ENCODE results near the gene MTX3.

MTX3 gene

DNA sequence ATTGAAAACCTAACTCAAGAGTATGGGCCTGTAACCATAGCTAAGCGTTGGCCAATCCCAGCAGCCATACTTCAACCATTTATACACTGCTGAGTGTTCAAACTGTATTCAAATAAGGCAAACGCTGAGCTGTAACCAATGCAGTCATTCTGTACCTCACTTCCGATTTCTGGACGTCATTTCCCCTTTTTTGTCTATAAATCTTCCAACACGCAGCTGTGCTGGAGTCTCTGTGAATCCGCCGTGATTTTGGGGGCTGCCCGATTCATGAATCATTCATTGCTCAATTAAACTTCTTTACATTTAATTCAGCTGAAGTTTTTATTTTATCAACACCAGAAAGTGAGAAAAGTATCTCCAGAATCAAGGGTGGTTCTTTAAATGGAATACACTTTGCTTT is 31.7 kb downstream of the MTX3 start:
- H3K27ac ChIP-seq (ENCODE audit: extremely low read depth, low read depth, low read length): no peak overlapping the region
- H3K4me3 ChIP-seq (ENCODE audit: low read depth, low read length): no peak overlapping the region
- TF ChIP-seq ZNF266 (tag by site-specific recombination; IDR thresholded peaks at IDR 0.05; ENCODE audit: low read depth) (no peak), ZNF549 (tag by site-specific recombination; IDR thresholded peaks at IDR 0.05) (peak; percentile 92)
- H3K36me3 ChIP-seq (ENCODE audit: control insufficient read depth in 2 of 2, insufficient read depth in 1 of 2, low read length in 2 of 2): no peaks in the 10 kb centered on the region
- H3K9me3 ChIP-seq (ENCODE audit: control insufficient read depth, insufficient read depth, low read depth, low read length): no peaks in the 10 kb centered on the region
- POLR2A ChIA-PET: no interaction called here
- no peaks in the 10 kb centered on the region for H3K4me1 ChIP-seq (ENCODE audit: control insufficient read depth, insufficient read depth, low read length)
- CTCF ChIA-PET: no interaction called here

DNA sequence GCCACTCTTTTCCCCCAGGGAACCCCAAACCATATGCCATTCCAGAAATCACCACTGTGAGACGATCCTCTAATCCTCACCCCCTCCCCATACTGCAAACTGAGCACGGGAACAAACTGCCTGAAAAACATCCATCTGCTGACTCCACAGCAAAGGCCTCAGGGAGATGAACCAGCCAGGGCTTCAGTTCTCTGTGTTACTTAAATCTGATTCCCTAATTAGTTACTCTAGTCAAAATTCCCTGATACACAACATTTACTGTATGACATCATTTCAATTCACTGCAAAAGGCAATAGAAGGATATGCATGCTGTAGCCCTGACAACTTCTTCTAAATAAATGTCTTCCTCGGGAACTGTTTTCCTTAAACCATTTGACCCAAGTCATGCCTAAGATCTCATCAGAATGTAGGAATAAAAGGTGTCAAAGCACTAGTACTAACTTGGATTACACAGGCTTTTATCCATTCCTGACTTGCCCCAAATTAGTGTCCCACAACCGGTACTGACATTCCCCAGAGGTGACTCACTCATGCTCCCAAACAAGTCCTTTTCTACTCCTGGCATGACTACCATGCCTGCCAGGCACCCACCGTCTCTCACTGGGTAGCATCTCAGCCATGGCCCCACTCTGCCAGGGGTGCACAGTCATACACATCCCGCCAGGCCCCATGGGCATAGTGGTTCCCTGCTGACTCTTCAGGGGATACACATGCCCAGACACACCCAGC is 35.0 kb downstream of the MTX3 start:
- ChIA-PET CTCF (interaction anchor here (1.0 kb wide), 1 partner anchor 14 kb away, joined by 3 read pairs; no protein-coding TSS in a partner anchor), POLR2A (no interaction called here)
- no peaks in the 10 kb centered on the region for H3K36me3 ChIP-seq (ENCODE audit: control insufficient read depth in 2 of 2, insufficient read depth in 1 of 2, low read length in 2 of 2)
- H3K4me3 ChIP-seq (ENCODE audit: low read depth, low read length): no peak overlapping the region
- no peaks in the 10 kb centered on the region for H3K4me1 ChIP-seq (ENCODE audit: control insufficient read depth, insufficient read depth, low read length)
- H3K27ac ChIP-seq (ENCODE audit: extremely low read depth, low read depth, low read length): no peak overlapping the region
- no peak for TF ChIP-seq ZNF221 (tag by site-specific recombination; IDR thresholded peaks at IDR 0.05; ENCODE audit: borderline replicate concordance)
- TF ChIP-seq ZNF335 (tag by site-specific recombination; conservative IDR thresholded peaks at IDR 0.05): peak; percentile 25; the same call in 1 of the 2 replicates
- TF ChIP-seq ZNF768 (tag by site-specific recombination; IDR thresholded peaks at IDR 0.05): no peak
- peak; percentile 37; the same call in 1 of the 2 replicates for TF ChIP-seq ZNF366 (tag by site-specific recombination; conservative IDR thresholded peaks at IDR 0.05)
- peak; percentile 58; the same call in 1 of the 2 replicates for TF ChIP-seq ZNF629 (tag by site-specific recombination; IDR thresholded peaks at IDR 0.05)
- peak; percentile 88 for TF ChIP-seq ZNF600 (tag by site-specific recombination; IDR thresholded peaks at IDR 0.05)
- no peak for TF ChIP-seq ZNF24 (tag by site-specific recombination; IDR thresholded peaks at IDR 0.05)
- TF ChIP-seq, protein P1, sequence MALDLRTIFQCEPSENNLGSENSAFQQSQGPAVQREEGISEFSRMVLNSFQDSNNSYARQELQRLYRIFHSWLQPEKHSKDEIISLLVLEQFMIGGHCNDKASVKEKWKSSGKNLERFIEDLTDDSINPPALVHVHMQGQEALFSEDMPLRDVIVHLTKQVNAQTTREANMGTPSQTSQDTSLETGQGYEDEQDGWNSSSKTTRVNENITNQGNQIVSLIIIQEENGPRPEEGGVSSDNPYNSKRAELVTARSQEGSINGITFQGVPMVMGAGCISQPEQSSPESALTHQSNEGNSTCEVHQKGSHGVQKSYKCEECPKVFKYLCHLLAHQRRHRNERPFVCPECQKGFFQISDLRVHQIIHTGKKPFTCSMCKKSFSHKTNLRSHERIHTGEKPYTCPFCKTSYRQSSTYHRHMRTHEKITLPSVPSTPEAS (tag by site-specific recombination; IDR thresholded peaks at IDR 0.05): no peak
- no peak for TF ChIP-seq ZNF621 (tag by site-specific recombination; IDR thresholded peaks at IDR 0.05)
- TF ChIP-seq, protein P2, sequence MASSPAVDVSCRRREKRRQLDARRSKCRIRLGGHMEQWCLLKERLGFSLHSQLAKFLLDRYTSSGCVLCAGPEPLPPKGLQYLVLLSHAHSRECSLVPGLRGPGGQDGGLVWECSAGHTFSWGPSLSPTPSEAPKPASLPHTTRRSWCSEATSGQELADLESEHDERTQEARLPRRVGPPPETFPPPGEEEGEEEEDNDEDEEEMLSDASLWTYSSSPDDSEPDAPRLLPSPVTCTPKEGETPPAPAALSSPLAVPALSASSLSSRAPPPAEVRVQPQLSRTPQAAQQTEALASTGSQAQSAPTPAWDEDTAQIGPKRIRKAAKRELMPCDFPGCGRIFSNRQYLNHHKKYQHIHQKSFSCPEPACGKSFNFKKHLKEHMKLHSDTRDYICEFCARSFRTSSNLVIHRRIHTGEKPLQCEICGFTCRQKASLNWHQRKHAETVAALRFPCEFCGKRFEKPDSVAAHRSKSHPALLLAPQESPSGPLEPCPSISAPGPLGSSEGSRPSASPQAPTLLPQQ (tag by site-specific recombination; IDR thresholded peaks at IDR 0.05): 0 out of 2 replicates have a peak, but pooled peaks have one; percentile 21
- TF ChIP-seq ZIC2 (tag by site-specific recombination; IDR thresholded peaks at IDR 0.05): peak; percentile 89
- no peak for TF ChIP-seq SP7 (tag by site-specific recombination; IDR thresholded peaks at IDR 0.05)
- TF ChIP-seq, protein P3, sequence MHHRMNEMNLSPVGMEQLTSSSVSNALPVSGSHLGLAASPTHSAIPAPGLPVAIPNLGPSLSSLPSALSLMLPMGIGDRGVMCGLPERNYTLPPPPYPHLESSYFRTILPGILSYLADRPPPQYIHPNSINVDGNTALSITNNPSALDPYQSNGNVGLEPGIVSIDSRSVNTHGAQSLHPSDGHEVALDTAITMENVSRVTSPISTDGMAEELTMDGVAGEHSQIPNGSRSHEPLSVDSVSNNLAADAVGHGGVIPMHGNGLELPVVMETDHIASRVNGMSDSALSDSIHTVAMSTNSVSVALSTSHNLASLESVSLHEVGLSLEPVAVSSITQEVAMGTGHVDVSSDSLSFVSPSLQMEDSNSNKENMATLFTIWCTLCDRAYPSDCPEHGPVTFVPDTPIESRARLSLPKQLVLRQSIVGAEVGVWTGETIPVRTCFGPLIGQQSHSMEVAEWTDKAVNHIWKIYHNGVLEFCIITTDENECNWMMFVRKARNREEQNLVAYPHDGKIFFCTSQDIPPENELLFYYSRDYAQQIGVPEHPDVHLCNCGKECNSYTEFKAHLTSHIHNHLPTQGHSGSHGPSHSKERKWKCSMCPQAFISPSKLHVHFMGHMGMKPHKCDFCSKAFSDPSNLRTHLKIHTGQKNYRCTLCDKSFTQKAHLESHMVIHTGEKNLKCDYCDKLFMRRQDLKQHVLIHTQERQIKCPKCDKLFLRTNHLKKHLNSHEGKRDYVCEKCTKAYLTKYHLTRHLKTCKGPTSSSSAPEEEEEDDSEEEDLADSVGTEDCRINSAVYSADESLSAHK (tag by site-specific recombination; IDR thresholded peaks at IDR 0.05): no peak
- TF ChIP-seq, protein P4, sequence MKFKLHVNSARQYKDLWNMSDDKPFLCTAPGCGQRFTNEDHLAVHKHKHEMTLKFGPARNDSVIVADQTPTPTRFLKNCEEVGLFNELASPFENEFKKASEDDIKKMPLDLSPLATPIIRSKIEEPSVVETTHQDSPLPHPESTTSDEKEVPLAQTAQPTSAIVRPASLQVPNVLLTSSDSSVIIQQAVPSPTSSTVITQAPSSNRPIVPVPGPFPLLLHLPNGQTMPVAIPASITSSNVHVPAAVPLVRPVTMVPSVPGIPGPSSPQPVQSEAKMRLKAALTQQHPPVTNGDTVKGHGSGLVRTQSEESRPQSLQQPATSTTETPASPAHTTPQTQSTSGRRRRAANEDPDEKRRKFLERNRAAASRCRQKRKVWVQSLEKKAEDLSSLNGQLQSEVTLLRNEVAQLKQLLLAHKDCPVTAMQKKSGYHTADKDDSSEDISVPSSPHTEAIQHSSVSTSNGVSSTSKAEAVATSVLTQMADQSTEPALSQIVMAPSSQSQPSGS (tag by site-specific recombination; IDR thresholded peaks at IDR 0.05; ENCODE audit: low read depth): peak; percentile 62; the same call in 1 of the 2 replicates
- no peak for TF ChIP-seq SP3 (tag by site-specific recombination; IDR thresholded peaks at IDR 0.05)
- no peaks in the 10 kb centered on the region for H3K9me3 ChIP-seq (ENCODE audit: control insufficient read depth, insufficient read depth, low read depth, low read length)
